DOHH2 (cell line): Measurements from ENCODE around the gene OPN5.

Experiments
- CTCF ChIP-seq: fragments of 200-600 bp; sonication (generic); IDR thresholded peaks from one replicate; pipeline ENCODE4 v1.5.1; 2014; ENCODE audit warnings: antibody characterized with exemption, mild to moderate bottlenecking, low read depth, low read length; ENCODE audit not compliant: poor library complexity, severe bottlenecking
- EZH2phosphoT487 ChIP-seq: fragments of 200-600 bp; sonication (generic); IDR thresholded peaks from 2 replicates; pipeline ENCODE4 v1.6.1; 2017; ENCODE audit warnings: borderline replicate concordance, mild to moderate bottlenecking, antibody characterized with exemption, low read length, moderate library complexity, mixed read lengths

GRCh38 chr6:47875593-47875992, 93.8 kb downstream of the OPN5 start:
- TF ChIP-seq CTCF (no peak), EZH2phosphoT487 (no peak)
